ENCODE results near the gene PHC2. TPM values are rescaled to one million over a fixed set of nuclear protein-coding genes. Genes with fewer than 3 reads are reported as not detected.

The PHC2 gene
- total RNA-seq, 2 experiments from 2014 or later, result 34.0 to 35.0 TPM

DNA sequence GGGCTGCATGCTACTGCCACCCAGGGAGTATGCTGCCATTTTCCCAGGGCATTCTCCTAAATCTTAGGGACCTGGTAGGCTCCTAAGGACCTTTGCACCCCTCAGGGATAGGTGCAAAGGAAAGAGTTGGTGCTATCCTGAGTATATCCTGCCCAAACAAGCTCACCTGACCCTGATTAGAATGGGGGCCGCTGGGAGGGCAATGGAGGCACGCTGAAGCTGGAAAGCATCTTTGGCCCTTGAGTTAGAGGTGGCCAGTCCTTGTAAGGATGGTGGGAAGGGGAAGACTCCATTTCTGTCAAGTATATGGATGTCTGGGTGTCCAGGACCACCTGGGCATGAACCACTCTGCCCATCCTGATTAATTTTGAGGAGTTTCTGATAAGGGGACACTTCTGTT lies 61.1 kb downstream of the PHC2 start:
- intact Hi-C loops (cut with micrococcal nuclease; ENCODE audit: unreplicated experiment), result no loop called here
- Histone ChIP-seq H3K9me2 (ENCODE audit: insufficient read depth, low read length) (no peaks in the 10 kb centered on the region), H3K36me3 (ENCODE audit: insufficient read depth, low read length) (no peaks in the 10 kb centered on the region), H4K20me1 (ENCODE audit: insufficient read depth, low read length) (no peaks in the 10 kb centered on the region), H2AFZ (ENCODE audit: low read length) (no peak overlapping the region), H3K27ac (ENCODE audit: low read depth, low read length, poor library complexity, severe bottlenecking) (no peak overlapping the region), H3K4me2 (ENCODE audit: low read length) (no peak overlapping the region), H3K4me1 (ENCODE audit: insufficient read depth, low read length, poor library complexity, severe bottlenecking) (no peaks in the 10 kb centered on the region), H3K4me3 (ENCODE audit: low read depth, low read length, poor library complexity, severe bottlenecking) (no peak overlapping the region), H3K9me3 (ENCODE audit: low read length) (no peaks in the 10 kb centered on the region), H3K79me2 (ENCODE audit: insufficient read depth, low read depth, low read length) (no peaks in the 10 kb centered on the region)
- no TSS peak for BruUV-seq (replicated peaks)
- no peak for TF ChIP-seq EZH2phosphoT487 (IDR thresholded peaks at IDR 0.05; ENCODE audit: borderline replicate concordance, low read depth, low read length)
- TF ChIP-seq, protein P1, sequence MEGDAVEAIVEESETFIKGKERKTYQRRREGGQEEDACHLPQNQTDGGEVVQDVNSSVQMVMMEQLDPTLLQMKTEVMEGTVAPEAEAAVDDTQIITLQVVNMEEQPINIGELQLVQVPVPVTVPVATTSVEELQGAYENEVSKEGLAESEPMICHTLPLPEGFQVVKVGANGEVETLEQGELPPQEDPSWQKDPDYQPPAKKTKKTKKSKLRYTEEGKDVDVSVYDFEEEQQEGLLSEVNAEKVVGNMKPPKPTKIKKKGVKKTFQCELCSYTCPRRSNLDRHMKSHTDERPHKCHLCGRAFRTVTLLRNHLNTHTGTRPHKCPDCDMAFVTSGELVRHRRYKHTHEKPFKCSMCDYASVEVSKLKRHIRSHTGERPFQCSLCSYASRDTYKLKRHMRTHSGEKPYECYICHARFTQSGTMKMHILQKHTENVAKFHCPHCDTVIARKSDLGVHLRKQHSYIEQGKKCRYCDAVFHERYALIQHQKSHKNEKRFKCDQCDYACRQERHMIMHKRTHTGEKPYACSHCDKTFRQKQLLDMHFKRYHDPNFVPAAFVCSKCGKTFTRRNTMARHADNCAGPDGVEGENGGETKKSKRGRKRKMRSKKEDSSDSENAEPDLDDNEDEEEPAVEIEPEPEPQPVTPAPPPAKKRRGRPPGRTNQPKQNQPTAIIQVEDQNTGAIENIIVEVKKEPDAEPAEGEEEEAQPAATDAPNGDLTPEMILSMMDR (conservative IDR thresholded peaks at IDR 0.05; ENCODE audit: low read length), result no peak
- ChIA-PET POLR2A (no interaction called here), CTCF (ENCODE audit: unreplicated experiment) (interaction anchor here (0.6 kb wide), 1 partner anchor 75 kb away, joined by 3 read pairs; no protein-coding TSS in a partner anchor)
- DNase-seq (ENCODE audit: low spot score), result no peak

DNA sequence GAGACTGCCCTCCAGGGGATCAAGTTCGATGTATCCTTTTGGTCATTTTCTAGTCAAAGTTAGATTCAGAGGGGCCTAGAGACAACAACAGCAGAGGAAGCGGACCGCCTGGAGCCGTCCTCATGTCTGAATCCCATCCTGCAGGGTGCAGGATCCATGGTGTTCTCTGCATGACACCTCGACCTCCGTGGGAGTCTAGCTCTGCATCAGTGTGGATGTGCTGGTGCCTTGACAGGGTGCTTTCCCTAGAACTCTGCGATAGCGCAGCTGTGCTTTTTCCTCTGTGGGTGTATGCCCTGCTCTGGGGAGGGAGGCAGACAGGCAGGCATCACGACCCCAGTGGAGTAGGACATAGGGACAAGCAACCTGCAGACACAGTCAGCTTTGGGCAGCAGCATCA lies 61.8 kb downstream of the PHC2 start:
- Histone ChIP-seq H3K4me2 (ENCODE audit: low read length) (no peak overlapping the region), H3K36me3 (ENCODE audit: insufficient read depth, low read length) (no peaks in the 10 kb centered on the region), H3K27ac (ENCODE audit: low read depth, low read length, poor library complexity, severe bottlenecking) (no peak overlapping the region), H3K79me2 (ENCODE audit: insufficient read depth, low read depth, low read length) (no peaks in the 10 kb centered on the region), H3K9me3 (ENCODE audit: low read length) (no peaks in the 10 kb centered on the region), H4K20me1 (ENCODE audit: insufficient read depth, low read length) (no peaks in the 10 kb centered on the region), H2AFZ (ENCODE audit: low read length) (no peak overlapping the region), H3K9me2 (ENCODE audit: insufficient read depth, low read length) (no peaks in the 10 kb centered on the region), H3K4me3 (ENCODE audit: low read depth, low read length, poor library complexity, severe bottlenecking) (no peak overlapping the region), H3K4me1 (ENCODE audit: insufficient read depth, low read length, poor library complexity, severe bottlenecking) (no peaks in the 10 kb centered on the region)
- TF ChIP-seq, protein P1 (conservative IDR thresholded peaks at IDR 0.05; ENCODE audit: low read length), result no peak
- no peak for TF ChIP-seq EZH2phosphoT487 (IDR thresholded peaks at IDR 0.05; ENCODE audit: borderline replicate concordance, low read depth, low read length)
- intact Hi-C loops (cut with micrococcal nuclease; ENCODE audit: unreplicated experiment), result no loop called here
- no peak for DNase-seq (ENCODE audit: low spot score)
- ChIA-PET CTCF (ENCODE audit: unreplicated experiment) (no interaction called here), POLR2A (no interaction called here)
- BruUV-seq (replicated peaks), result no TSS peak

DNA sequence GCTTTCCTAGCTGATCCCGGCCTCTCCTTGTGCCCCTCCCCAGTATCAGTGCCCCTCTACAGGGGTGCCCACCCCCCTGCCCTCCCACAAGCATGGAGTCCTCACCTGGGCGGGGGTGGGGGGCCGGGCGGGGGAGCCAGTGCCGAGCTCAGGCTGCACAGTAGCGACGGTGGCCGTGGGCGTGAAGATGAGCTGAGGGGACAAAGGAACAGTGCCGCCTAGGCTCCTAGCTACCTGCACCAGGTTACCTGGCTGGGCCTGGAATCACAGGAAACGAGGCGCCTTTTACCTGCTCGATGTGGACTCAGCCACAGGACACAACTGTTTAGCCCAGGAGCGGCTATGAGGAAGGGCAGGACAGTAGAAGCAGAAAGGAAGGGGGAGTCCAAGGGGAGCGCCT lies 62.5 kb downstream of the PHC2 start:
- H3K79me2 ChIP-seq (ENCODE audit: insufficient read depth, low read depth, low read length), result no peaks in the 10 kb centered on the region
- no peaks in the 10 kb centered on the region for H3K4me1 ChIP-seq (ENCODE audit: insufficient read depth, low read length, poor library complexity, severe bottlenecking)
- H4K20me1 ChIP-seq (ENCODE audit: insufficient read depth, low read length), result no peaks in the 10 kb centered on the region
- ChIA-PET POLR2A (no interaction called here), CTCF (ENCODE audit: unreplicated experiment) (no interaction called here)
- TF ChIP-seq, protein P1 (conservative IDR thresholded peaks at IDR 0.05; ENCODE audit: low read length), result no peak
- no peak for TF ChIP-seq EZH2phosphoT487 (IDR thresholded peaks at IDR 0.05; ENCODE audit: borderline replicate concordance, low read depth, low read length)
- H2AFZ ChIP-seq (ENCODE audit: low read length), result no peak overlapping the region
- H3K4me3 ChIP-seq (ENCODE audit: low read depth, low read length, poor library complexity, severe bottlenecking), result no peak overlapping the region
- no peaks in the 10 kb centered on the region for H3K9me3 ChIP-seq (ENCODE audit: low read length)
- no TSS peak for BruUV-seq (replicated peaks)
- no peak for DNase-seq (ENCODE audit: low spot score)
- no peak overlapping the region for H3K27ac ChIP-seq (ENCODE audit: low read depth, low read length, poor library complexity, severe bottlenecking)
- no peaks in the 10 kb centered on the region for H3K9me2 ChIP-seq (ENCODE audit: insufficient read depth, low read length)
- no peak overlapping the region for H3K4me2 ChIP-seq (ENCODE audit: low read length)
- H3K36me3 ChIP-seq (ENCODE audit: insufficient read depth, low read length), result no peaks in the 10 kb centered on the region
- intact Hi-C loops (cut with micrococcal nuclease; ENCODE audit: unreplicated experiment), result no loop called here

All from OCI-LY7 (cell line).